ENCODE measurements around the gene GLA.

The GLA gene

DNA sequence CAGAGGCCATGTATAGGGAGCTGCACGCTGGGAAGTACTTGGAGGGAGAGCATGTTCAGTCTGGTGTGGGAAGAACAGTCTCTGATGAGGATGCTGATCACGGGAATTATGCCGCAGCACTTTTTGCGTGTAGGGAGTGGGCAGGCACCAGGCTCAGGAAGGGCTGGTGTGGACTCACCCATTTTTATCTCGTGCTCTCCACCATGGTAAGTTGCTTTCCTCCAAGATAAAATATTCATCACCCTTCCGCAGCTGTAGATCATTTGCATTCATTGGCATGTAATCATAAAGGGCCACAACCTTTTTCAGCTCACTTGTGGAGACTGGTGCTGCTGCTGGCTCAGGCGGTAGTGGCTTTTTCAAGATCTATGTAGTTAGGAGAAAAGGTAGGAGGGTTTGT, 47.3 kb downstream of the GLA start:
- H3K9me3 Mint-ChIP-seq: no peaks in the 10 kb centered on the region
- H3K36me3 Mint-ChIP-seq: peaks cover 16% of the 10 kb centered on the region
- ATAC-seq (ENCODE audit: low read depth) (no peak), DNase-seq (ENCODE audit: low spot score in 2 of 2) (no peak)
- H3K4me1 Mint-ChIP-seq: peaks cover 11% of the 10 kb centered on the region
- H3K4me3 Mint-ChIP-seq: no peak overlapping the region
- no peak overlapping the region for H3K27ac Mint-ChIP-seq
- H3K27me3 Mint-ChIP-seq: no peaks in the 10 kb centered on the region

DNA sequence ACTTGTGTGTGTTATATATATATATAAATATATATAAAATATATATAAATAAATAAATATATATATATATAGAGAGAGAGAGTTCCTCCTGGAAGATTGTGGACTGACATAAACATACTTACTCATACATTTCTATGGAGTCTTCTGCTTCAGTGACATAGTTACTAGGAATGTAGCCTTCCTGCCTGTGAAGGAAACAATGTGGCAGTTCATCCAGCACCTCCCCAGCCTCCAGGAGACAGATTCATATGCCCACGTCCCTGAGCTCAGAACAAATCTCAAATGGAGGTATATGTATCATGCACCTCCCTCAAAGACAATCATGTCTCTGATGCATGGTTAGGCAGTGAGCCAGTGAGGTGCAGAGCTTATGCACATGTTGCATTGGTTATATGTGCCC, 47.8 kb downstream of the GLA start:
- ATAC-seq (ENCODE audit: low read depth): no peak
- no peak for DNase-seq (ENCODE audit: low spot score in 2 of 2)
- no peak overlapping the region for H3K27ac Mint-ChIP-seq
- no peaks in the 10 kb centered on the region for H3K27me3 Mint-ChIP-seq
- no peak overlapping the region for H3K4me3 Mint-ChIP-seq
- peaks cover 11% of the 10 kb centered on the region for H3K4me1 Mint-ChIP-seq
- H3K36me3 Mint-ChIP-seq: peaks cover 19% of the 10 kb centered on the region
- no peaks in the 10 kb centered on the region for H3K9me3 Mint-ChIP-seq

DNA sequence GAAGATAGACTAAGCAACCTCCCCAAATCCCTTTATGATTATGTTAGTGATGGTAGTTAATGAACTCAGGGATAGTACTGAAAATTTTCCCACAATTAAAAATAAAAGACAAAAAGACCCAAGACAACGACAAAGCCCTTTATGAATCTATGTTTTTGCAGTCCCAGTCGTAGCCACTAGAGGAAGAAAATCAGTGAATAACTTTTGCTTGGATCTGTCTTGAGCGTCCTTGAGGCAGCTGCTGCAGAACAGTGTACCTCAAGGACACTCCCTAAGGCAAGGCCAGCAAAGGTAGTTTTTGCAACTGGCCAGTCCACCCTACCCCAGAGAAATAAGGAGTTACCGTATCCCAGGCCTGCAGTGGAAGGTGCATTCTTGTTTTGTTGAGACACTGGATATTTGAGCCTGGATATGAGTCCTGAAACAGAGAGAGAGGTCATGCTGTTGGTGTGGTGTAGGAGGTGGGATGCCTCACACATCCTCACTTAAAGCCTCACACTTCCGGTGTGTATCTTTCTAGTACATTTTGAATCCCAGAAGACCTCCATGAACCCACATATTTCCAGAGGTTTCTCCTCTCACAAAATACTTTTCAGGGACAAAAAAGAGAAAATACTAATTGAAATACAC, 50.4 kb downstream of the GLA start:
- ATAC-seq (ENCODE audit: low read depth): no peak
- no peak for DNase-seq (ENCODE audit: low spot score in 2 of 2)
- Mint-ChIP-seq H3K27me3 (no peaks in the 10 kb centered on the region), H3K9me3 (no peaks in the 10 kb centered on the region), H3K4me1 (peaks cover 11% of the 10 kb centered on the region), H3K4me3 (no peak overlapping the region), H3K27ac (peak overlapping the region; percentile 84), H3K36me3 (peaks cover 21% of the 10 kb centered on the region)

DNA sequence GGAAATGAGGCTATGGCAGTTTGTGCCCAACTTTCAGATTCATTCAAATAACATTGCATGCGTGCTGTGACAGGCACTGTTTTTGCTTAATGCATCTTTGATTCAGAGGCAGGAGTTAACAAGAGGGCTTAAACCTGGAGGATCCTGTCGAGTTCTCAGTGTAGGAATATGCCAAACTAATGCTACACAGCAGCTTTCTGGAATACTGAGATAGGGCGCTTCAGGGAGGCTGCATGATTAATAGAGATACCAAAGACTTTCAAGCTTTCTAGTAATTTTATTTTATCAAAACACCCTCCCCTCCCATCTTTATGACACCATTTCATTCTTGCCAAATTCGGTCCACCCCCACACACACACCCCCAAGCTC, 58.5 kb downstream of the GLA start:
- DNase-seq (ENCODE audit: low spot score in 2 of 2): no peak
- Mint-ChIP-seq H3K36me3 (peaks cover 5% of the 10 kb centered on the region), H3K4me3 (peak overlapping the region; percentile 89), H3K27me3 (no peaks in the 10 kb centered on the region), H3K4me1 (no peaks in the 10 kb centered on the region), H3K27ac (peak overlapping the region; percentile 78), H3K9me3 (no peaks in the 10 kb centered on the region)
- ATAC-seq (ENCODE audit: low read depth): no peak

DNA sequence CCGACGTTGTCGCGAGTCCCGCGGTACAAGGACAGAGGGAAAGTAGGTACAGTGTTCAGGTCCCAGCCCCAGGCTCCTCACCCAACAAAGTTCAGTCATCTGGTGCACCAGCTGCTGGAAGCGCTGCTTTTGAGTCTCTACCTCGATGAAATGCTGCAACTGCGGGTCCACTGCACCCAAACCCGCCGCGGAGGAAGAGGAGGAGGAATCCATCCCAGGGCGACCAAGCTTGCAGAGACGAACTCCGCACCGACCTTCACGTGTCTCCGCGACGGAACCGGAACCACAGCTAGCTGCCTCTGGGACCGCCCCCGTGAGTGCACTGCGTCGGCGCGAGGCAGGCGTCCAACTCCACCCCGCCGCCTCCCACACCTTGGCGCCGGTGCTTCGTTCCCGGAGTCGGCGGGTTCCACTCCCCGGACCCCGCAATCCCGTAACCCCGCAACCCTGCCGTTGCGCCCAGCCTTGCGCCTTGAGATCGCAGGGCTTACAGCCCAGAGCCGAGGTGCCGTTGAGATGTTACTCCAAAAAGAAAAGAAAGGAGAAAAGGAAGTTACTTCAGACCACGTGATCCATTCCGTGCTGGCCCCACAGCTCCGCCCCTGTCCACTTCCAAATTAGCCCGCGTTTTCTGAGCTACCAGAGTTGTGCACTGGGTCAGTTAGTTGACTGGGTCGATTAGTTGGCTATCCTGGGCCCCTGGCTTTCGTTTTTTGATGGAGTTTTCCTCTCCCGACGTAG, 59.1 kb downstream of the GLA start, which contains the start of gene TIMM8A:
Gene TIMM8A, minus strand, starts transcription at position 291 of the 741 bp plus-strand sequence. Its CDS starts 78 bp downstream, at position 213.
- no peaks in the 10 kb centered on the region for H3K4me1 Mint-ChIP-seq
- H3K4me3 Mint-ChIP-seq: peak within 1 kb of the TSS; percentile 89
- no peaks in the 10 kb centered on the region for H3K9me3 Mint-ChIP-seq
- ATAC-seq (ENCODE audit: low read depth): peak; percentile 100
- peak; percentile 47 to 53 for DNase-seq (ENCODE audit: low spot score in 2 of 2)
- peak within 1 kb of the TSS; percentile 78 for H3K27ac Mint-ChIP-seq
- no peaks in the 10 kb centered on the region for H3K27me3 Mint-ChIP-seq
- H3K36me3 Mint-ChIP-seq: peaks cover 5% of the 10 kb centered on the region

DNA sequence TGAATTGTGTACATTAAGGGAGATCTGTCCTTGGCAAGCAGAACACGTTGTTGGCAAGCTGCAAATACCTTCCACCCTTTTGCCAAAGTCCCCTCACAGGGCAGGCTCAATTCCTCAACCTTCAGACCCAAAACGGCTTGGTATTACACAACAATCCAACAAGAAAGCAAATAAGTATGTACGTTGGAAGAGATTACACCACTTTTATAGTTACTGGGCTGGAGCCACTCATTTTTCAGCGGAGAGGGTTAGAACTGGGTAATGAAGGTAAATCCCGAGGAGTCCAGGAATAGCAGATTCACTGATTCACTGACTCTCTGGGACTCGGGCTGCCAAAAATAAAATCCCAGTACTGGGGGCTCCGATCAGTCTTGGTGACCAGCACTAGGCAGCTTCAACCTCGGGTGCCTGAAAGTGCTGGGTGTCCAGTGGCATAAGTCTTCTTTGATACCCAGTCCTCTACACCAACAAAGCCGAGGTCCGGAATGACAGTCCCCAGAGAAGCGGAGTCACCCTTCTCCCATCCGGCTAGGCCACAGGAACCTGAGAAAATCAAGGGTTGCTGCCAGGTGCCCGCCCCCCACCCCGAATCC, 59.8 kb downstream of the GLA start:
- Mint-ChIP-seq H3K9me3 (no peaks in the 10 kb centered on the region), H3K4me3 (peak overlapping the region; percentile 89), H3K27ac (no peak overlapping the region), H3K27me3 (no peaks in the 10 kb centered on the region), H3K4me1 (no peaks in the 10 kb centered on the region), H3K36me3 (peaks cover 5% of the 10 kb centered on the region)
- no peak for ATAC-seq (ENCODE audit: low read depth)
- no peak for DNase-seq (ENCODE audit: low spot score in 2 of 2)
